Measurements from ENCODE around the gene SESN3.
"Not testable (repeated sequence)": the region's sequence is repeated elsewhere in the genome, so short reads cannot be mapped to it uniquely, and the experiment has no call there.

The SESN3 gene

GRCh38 chr11:95212609-95213008, 18.4 kb downstream of the SESN3 start:
- no peak for DNase-seq

GRCh38 chr11:95209535-95209934, 21.5 kb downstream of the SESN3 start:
- DNase-seq = not testable (repeated sequence)

GRCh38 chr11:95200781-95201457, 30.1 kb downstream of the SESN3 start:
- no peak for DNase-seq

GRCh38 chr11:95195831-95196230, 35.2 kb downstream of the SESN3 start:
- no peak for DNase-seq

- DNase-seq = no peak
These were observed 37.5 kb downstream of the SESN3 start for GRCh38 chr11:95193541-95193940.

GRCh38 chr11:95192717-95193116, 38.3 kb downstream of the SESN3 start:
- no peak for DNase-seq

GRCh38 chr11:95187723-95188122, 43.3 kb downstream of the SESN3 start:
- no peak for DNase-seq

GRCh38 chr11:95182397-95182796, 48.6 kb downstream of the SESN3 start:
- no peak for DNase-seq

GRCh38 chr11:95175818-95176380, 55.1 kb downstream of the SESN3 start:
- DNase-seq = no peak

GRCh38 chr11:95170294-95170693, 60.7 kb downstream of the SESN3 start:
- no peak for DNase-seq

- DNase-seq = no peak
These were observed 64.2 kb downstream of the SESN3 start for GRCh38 chr11:95166781-95167180.

GRCh38 chr11:95165638-95166037, 65.4 kb downstream of the SESN3 start:
- DNase-seq = no peak

GRCh38 chr11:95163106-95163505, 67.9 kb downstream of the SESN3 start:
- no peak for DNase-seq

- no peak for DNase-seq
These were observed 69.8 kb downstream of the SESN3 start for GRCh38 chr11:95161248-95161647.

- no peak for DNase-seq
These were observed 73.2 kb downstream of the SESN3 start for GRCh38 chr11:95157824-95158223.

- no peak for DNase-seq
These were observed 74.0 kb downstream of the SESN3 start for GRCh38 chr11:95156916-95157541.

GRCh38 chr11:95156133-95156721, 74.8 kb downstream of the SESN3 start:
- DNase-seq = no peak

- DNase-seq = no peak
These were observed 75.6 kb downstream of the SESN3 start for GRCh38 chr11:95155385-95155784.

- peak; percentile 67 for DNase-seq
These were observed 76.5 kb downstream of the SESN3 start for GRCh38 chr11:95154514-95154913.

- DNase-seq = no peak
These were observed 77.2 kb downstream of the SESN3 start for GRCh38 chr11:95153857-95154246.

- peak; percentile 42 for DNase-seq
These were observed 77.8 kb downstream of the SESN3 start for GRCh38 chr11:95152876-95153856.

GRCh38 chr11:95150956-95151684, 79.9 kb downstream of the SESN3 start:
- peak; percentile 89 for DNase-seq
